AG20443 (cell line): Measurements from ENCODE around the gene CTSO.
A peak's percentile ranks its signal among the peaks of the same experiment; 100 is the strongest.
"Not testable (repeated sequence)": the region's sequence is repeated elsewhere in the genome, so short reads cannot be mapped to it uniquely, and the experiment has no call there.

ENCODE experiments used
- DNase-seq: peaks from one replicate; pipeline ENCODE4 v3.0.0; 2012; ENCODE audit warnings: low spot score, mixed read lengths

CTSO gene

DNA sequence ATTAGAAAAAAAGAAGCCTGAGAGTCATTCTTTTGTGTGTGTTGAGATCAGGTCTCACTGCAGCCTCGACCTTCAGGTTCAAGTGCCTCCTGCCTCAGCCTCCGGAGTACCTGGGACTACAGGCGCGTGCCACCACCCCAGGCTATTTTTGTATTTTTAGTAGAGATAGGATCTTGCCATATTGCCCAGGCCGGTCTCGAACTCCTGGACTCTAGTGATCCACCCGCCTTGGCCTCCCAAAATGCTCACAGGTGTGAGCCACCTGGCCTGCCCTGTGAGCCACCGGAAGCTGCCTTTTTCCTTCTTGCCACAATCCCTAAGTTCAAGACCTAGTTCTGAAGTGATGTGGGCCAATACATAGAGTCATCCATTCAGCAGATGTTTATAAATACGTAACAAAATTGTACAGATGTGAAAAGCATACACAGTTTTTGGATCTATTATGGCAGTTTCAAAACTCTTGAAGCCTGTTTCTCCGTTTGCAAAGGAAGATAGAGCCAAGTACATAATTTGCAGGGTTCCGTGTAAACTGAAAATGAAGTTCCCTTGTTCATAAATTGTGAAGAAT lies 536 bp upstream of the CTSO start:
- DNase-seq, result no peak

DNA sequence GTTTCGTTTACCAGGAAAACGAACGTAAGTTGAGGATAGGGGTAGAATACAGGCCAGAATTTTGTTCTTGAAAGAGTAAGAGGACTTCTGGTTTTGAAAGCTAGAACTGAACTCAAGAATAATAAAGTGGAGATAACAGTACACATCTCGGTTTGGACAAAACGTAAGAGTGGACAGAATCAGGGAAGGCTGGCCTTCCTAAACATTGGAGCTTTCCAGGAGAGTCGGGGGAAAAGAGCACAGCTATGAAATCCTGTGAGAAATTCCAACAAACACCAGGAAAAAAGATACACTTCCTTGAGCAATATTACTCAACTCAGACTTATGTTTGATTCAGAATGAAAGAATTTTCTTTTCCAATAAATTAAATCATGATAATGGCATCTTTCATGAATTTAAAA lies 1.2 kb downstream of the CTSO start:
- DNase-seq, result peak; percentile 30

DNA sequence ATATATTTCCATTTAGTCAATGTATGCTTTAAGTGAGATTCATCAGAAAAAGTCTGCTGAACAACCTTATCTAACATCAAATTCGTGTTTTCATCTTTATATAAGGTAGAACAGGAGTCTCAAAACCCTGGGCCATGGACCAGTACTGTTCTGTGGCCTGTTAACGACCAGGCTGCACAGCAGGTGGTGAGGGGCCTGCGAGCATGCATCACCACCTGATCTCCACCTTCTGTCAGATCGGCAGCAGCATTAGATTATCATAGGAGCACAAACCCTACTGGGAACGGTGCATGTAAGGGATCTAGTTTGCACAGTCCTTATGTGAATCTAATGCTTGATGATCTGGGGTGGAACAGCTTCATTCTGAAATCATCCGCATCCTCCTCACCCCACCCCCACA lies 3.2 kb downstream of the CTSO start:
- DNase-seq, result no peak

DNA sequence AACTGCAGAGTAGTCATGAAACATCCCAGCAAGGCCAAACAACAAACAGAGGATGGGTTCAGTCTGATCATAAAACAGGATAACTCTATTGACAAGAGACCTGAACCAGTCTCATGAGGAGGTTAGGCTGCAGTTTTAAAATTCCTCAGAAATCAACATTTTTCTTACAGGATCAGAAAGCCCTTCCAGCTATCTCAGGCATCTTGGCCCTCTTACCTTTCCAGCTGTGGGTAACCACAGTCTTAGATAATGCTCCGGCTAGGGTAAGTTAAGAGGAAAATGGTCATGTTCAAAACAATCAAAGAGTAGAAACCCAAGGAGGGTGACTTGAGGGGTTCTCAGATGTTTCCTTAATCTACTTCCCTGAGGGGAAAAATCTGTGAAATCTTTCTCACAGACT lies 5.1 kb downstream of the CTSO start:
- no peak for DNase-seq

DNA sequence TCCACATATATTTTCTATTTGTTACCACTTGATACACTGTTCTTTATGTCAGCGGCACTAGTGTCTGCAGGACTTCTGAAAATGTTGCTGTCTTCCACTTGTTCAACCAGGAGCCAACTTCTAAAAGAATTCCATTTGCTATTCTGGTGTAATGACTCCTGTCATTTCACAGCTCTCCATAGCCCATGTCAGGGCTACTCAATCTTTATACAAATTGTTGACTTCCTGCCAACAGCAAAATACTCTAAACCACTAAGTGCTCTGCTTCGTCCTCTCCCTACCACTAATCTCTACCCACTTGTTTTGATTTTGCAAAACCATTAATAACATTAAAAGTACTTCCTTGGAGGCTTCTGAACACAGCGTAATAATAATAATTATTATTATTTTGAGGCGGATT lies 7.2 kb downstream of the CTSO start:
- DNase-seq, result no peak

DNA sequence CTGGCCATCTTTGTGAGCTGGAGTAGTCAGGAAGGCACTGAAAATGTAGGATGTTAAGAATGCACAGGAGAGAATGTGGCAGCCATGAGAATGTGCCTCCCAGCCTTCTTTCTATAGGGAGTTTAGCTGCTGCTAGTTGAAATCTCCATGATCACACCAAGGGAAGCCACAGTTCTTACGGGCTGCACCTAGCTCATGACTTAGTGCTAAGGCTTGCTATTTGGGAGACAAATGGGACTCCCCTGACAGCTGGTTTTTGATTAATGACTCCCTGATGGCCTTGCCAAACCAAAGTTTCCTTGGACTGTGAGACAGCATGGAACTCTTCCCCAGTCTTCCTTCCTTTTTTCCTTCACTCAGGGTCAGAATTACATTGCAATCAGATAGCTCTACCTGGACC lies 9.2 kb downstream of the CTSO start:
- DNase-seq, result no peak

DNA sequence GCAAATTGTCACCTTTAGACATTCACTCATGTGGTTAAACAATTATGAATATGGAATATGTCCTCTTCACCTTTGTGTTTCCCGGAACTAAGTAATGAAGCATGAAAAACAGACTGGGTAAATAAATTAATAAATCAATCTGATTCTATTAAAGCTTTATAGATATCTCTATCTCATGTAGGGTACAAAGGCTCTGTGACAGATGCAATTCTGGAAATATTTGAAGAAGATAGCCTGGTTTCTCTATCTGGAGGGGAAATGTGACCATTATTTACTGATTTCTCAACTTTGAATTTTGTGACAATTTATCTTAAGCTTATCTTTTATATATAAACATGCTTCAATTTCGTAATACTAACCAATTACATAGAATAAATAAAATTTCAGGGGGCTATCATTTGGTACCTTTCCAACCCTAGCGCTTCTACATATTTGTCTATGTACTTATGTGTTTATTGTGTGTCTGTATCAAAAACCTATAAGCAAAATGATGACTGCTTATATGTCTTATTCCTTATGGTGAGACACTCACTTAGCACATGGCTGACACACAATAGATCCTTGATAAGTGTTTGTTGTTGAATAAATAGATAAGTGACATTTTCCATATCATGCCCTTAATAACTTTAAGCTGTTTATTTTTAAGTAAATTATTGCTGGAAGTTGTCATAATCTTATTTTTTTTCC lies 9.9 kb downstream of the CTSO start:
- no peak for DNase-seq

DNA sequence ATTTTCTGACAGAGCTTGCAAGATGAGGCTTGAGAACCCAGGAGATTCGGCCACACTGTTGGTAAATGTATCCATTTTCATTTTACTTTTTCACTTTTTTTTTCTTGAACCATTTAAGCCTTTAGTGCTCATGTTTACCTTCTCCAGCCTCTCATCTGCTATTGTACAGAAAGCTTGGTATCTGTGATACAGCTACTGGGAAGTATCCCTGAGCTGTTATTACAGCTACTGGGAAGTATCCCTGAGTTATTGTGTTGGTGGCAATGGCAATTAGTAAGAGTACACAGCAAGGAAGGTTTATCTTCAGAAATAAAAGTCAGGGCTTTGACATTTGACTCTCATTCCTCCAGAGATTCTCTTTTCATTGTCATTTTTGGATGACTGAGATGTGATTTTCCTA lies 11.8 kb downstream of the CTSO start:
- no peak for DNase-seq

DNA sequence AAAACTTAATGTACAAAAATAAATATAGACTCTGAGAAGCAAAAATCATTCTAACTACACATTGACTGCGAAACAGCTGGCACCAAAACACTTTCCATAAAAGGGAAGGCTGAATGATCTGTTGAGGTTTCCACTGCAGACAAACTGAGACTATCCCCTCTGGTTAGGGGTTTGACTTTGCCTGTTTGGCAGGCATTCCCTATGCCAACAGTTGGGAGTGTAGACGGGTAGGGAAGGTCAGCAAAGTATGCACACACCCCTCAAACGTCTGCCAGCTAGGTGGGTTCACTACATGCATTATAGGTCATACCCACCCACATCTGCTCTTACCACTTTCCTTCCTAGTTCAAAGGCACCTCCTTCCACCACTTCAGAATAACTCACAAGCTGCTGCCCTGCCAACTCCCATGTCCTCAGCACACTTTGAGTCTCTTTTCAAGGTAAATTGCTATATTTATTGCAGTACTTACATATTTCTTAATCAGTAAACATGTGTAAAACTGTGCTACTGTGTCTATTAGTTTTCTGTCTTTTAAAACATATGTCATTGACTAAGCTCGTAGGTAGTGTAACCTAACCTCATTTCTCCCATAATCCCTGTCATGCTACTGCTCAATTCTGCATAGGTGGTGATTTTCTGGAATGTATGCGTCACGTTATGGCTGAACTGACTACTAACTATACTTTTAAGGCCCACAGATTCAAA lies 12.4 kb downstream of the CTSO start:
- no peak for DNase-seq

DNA sequence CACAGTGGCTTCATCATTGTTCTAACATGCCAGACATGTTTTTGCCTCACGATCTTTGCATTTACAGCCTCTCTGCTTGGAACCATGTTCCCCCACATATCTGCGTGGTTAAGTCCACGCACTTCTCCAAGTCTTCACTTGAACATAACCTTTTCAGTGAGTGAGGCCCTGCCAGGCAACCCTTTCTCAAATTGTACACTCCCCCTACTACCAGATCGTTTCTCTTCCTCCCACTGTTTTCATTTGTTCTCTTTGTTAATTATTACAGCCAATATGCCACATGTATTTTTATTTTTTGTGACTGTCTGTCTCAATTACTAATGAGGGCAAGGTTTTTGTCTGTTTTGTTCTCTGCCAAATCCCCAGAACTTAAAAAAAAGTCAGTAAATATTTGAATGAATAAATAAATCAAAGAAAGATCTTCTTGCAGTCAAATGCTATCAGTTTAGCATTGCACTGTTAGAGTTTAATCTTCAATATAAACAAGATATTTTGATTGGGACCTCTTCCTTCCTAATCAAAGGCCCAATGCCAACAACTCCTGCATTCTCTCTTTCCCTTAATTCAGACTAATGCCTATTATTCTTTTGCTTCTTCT lies 18.2 kb downstream of the CTSO start:
- no peak for DNase-seq

DNA sequence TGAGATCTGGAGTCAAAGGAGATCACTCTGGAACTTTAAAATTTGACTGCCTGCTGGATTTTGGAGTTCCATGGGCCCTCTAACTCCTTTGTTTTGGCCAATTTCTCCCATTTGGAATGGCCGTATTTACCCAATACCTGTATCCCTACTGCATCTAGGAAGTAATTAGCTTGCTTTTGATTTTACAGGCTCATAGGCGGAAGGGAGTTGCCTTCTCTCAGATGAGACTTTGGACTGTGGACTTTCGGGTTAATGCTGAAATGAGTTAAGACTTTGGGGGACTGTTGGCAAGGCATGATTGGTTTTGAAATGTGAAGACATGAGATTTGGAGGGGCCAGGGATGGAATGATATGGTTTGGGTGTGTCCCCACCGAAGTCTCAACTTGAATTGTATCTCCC lies 19.0 kb downstream of the CTSO start:
- not testable (repeated sequence) for DNase-seq

DNA sequence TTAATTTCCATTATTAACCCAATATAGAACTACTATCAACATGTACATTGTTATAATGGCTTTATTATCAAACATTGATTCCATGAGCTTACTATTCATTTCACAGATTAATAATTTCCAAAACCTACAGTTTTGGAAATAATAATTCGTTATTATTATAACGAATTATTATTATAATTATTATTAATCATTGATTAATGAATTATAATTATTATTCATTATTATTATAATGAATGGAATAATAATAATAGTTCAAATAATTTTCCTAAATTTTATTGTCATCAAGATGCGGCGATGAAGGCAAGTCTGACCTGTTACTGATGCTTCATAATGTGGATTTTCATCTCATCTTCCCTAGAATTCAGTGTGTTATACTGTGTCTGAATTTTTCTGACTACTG lies 22.0 kb downstream of the CTSO start:
- no peak for DNase-seq

DNA sequence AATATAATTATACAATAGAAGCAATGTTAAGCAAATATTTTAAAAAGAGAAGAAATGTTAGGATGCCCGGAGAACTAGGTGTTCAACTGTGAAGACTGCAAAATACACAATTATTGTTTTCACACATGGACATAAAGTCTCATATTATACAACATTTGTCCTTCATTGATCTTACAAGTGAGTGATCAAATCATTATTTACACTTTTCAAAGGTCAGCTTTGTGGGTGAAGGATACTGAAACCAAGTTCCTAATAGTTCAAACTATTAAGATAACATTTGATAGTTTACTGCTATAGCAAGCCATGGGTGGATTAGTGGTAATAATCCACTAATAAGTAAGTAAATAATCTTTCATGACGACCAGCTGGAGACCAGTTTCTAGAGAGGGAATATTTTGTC lies 23.3 kb downstream of the CTSO start:
- no peak for DNase-seq

DNA sequence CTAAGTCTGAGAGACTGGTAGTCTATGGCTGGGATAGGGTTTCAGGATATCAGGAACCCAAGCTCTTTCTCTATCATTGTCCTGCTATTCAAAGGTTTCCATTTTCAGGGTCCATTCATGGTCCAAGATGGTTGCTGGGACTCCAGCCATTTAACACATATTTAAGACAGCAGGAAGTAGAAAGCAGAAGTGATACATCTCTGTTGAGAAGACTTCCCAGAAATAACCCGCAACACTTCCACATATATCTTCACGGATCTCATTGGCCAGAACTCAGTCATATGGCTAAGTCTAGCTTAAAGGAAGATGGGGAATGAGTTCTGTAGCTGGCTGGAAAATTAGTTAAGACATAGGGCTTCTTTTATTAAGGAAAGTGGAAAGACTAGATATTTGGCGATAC lies 23.8 kb downstream of the CTSO start:
- no peak for DNase-seq

DNA sequence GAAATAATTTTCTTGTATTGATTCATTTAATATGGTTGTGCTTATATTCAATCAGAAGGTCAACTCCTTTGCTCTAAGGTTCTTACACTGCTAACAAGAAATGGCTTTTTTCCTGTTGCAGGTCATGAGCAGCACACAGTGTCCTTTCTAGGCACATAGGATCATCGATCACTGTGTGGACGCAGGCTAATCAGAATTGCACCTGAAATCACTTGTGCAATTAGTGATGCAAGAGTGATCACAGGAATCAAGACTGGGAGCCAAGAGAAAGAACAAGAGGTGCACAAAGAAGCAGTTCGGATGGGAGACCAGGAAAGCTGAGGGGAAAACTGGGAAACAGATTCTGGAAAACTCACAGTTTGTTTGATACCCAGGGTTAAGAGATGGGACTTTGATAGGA lies 29.0 kb downstream of the CTSO start:
- DNase-seq, result no peak

DNA sequence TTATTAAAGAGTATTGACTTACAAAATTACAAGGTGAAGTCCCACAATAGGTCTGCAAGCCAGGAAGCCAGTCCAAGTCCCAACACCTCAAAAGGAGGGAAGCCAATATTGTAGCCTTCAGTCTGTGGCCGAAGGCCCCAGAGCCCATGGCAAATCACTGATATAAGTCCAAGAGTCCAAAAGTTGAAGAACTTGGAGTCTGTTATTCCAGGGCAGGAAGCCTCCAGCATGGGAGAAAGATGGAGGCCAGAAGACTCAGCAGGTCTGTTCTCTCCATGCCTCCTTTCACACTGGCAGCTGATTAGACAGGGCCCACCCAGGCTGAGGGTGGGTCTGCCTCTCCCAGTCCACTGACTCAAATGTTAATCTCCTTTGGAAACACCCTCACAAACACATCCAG lies 32.1 kb downstream of the CTSO start:
- DNase-seq, result no peak

DNA sequence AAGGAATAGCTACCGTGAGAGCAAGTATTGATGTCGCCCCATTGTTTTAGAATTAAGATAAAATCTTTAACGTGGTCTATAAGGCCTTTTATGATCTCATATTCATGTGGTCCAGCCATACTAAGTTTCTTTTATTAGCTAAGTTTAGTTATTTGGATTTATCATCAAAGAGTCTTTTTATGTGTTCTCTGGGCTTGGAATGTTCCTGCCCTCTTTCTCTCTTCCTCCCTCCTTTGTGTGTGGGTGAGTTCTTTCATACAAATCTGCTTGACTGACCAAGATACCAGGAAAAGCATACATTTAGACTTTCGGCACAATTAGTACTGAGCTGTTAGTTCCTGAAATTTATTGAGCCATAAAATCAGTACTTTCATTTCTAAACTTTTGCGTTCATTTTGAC lies 38.9 kb downstream of the CTSO start:
- no peak for DNase-seq

DNA sequence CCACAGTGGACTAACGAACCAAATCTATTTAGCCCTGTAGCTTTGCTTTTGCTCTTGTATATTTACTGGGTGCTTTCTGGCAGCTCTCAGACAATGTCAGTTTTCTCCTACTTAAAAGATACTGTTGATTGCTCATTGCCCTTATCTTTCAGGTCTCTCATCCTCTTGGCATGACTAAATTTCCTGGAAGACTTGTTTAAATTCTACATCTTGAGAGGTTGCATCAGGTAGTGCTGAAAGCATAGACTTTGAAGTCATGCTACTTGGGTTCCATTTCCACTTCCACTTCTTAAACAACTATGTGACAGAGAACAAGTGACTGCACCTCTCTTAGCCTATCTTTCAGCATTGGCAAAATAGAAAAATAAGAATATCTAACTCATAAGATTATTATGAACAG lies 41.8 kb downstream of the CTSO start:
- DNase-seq, result no peak

DNA sequence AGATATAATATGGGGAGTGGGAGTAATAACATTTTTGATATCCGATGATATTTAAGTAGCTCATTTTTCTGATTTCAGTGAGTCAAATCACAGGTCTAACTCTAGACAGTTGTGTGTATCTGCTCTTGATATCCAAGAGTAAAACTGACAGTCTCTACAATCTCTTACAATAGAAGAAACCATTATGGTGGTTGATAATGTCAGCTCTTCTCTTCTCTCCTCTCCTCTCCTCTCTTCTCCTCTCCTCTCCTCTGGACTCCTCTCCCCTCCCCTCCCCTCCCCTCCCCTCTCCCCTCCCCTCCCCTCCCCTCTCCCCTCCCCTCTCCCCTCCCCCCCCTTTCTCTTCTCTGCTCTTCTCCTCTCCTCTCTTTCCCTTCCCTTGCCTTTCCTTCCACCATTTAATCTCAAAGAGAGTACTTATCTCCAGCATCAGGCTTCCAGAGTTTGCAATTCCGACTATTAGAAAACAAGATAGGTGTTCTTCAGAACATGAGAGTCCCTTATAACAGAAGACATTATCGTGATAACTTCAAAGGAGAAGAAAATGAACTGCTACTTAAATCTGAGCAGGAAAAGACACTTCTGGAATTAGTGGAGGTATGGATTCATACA lies 43.9 kb downstream of the CTSO start:
- no peak for DNase-seq

DNA sequence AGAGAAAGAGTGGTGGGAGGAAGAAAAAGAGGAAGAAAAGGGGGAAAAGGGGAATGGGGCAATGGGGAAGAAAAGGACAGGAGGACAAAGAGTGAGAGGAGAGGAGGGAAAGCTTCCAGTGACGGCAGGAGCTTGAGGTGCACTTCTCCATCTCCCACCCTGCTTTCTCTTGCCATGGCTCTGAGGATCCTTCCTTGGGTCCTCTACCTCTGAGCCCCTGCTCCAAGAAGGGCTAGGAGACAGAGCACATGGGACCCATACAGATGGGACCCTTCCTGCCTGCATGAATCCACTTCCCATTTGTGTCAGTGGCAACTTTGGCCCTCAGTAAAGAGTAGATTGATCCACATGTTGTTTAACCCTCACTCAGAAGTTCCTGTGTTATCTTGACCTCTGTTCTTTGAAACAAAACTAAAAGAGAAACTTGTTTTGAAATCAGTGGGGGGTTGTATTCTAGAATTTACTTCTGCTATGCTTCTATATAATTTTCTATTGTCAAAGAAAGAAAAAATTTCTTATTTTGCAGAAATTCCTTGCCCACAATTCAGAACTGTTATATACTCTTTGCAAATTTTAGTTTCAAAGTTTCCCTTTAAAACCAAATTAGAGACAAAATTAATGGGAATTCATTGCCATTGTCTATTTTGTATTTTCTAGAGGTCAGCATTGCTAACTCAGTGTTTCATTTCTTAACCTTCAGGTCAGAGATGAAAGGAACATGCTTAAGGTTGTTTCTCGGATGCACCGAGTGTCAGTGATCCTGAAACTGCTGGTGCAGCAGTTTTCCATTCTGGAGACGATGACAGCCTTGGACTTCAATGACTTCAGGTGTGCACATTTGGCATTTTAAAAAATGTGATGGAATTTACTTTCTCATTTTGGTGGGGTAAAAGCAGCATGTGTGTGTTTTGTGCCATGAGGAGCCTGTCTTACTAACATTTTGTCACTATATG lies 45.2 kb downstream of the CTSO start:
- no peak for DNase-seq

DNA sequence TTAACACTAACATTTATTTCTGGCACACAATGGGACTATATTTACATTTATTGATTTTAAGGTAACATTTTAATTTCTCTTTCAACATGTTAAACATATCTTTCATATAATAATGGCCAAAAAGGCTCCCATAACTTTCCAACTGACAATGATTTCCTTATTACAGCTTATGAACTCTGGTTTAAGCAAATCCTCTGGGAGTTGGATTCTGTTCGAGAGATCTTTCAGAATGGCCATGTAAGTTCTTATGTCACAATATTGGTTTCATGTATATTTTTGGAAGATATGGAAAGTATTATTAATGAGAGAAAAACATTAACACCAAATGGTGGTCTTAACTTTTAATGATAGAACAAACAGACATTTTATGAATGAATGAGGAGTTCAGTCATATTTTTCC lies 46.1 kb downstream of the CTSO start:
- DNase-seq, result no peak
